ENCODE measurements around the gene HOOK1.

DNA sequence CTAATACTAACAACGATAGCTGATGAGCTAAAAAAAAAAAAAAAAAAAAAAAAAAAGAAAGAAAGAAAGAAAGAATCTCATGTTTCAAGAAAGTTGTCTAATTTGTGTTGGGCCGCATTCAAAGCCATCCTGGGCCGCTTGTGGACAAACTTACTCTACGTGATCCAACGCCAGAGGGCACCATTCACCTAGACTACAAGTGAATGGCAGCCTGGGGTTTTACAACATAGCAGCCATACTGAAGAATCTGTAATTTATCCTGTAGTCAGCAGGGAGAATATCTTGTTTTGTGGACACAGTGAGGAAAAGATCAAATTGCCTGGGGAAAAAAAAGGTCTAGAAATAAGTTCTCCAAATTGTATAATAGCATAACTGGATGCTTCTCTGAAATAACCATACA is 64.8 kb downstream of the HOOK1 start:
- TF ChIP-seq, protein P1, sequence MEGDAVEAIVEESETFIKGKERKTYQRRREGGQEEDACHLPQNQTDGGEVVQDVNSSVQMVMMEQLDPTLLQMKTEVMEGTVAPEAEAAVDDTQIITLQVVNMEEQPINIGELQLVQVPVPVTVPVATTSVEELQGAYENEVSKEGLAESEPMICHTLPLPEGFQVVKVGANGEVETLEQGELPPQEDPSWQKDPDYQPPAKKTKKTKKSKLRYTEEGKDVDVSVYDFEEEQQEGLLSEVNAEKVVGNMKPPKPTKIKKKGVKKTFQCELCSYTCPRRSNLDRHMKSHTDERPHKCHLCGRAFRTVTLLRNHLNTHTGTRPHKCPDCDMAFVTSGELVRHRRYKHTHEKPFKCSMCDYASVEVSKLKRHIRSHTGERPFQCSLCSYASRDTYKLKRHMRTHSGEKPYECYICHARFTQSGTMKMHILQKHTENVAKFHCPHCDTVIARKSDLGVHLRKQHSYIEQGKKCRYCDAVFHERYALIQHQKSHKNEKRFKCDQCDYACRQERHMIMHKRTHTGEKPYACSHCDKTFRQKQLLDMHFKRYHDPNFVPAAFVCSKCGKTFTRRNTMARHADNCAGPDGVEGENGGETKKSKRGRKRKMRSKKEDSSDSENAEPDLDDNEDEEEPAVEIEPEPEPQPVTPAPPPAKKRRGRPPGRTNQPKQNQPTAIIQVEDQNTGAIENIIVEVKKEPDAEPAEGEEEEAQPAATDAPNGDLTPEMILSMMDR (IDR thresholded peaks at IDR 0.05) = no peak
- TF ChIP-seq POLR2A (IDR thresholded peaks at IDR 0.05) = no peak

Measured in lower leg skin (tissue), 3 donors.